Lower leg skin (tissue), 4 donors: ENCODE data around the gene C1orf167. TPM values are rescaled to one million over a fixed set of nuclear protein-coding genes. Genes with fewer than 3 reads are reported as not detected.
A peak's percentile ranks its signal among the peaks of the same experiment; 100 is the strongest.

Experiments
- DNase-seq, 2 donors: peaks; one replicate each; pipeline ENCODE4 v3.0.0-alpha.2; 2019; ENCODE audit warnings: low spot score in 2 of 2
- H3K4me3 ChIP-seq: fragments of 200-600 bp; sonication (generic); 2 replicates; pipeline ENCODE4 v1.5.1; 2017; ENCODE audit warnings: mild to moderate bottlenecking, low read depth; ENCODE audit not compliant: poor library complexity, severe bottlenecking
- CTCF ChIP-seq, 3 donors: fragments of 450-650 bp; IDR thresholded peaks; one replicate each; pipeline ENCODE4 v1.5.1; 2016; ENCODE audit warnings: antibody characterized with exemption in 3 of 3, mild to moderate bottlenecking in 3 of 3, moderate library complexity in 2 of 3
- POLR2A ChIP-seq, 2 donors: fragments of 450-650 bp; IDR thresholded peaks; one replicate each; pipeline ENCODE4 v1.6.1; 2016 to 2017; ENCODE audit warnings: antibody characterized with exemption in 2 of 2, mild to moderate bottlenecking in 1 of 2, moderate library complexity in 1 of 2
- WGBS, 2 donors: methylation state at CpG; one replicate each; pipeline ENCODE4 v1.1.5; 2018; 5-methylcytosine and 5-hydroxymethylcytosine counted together
- intact Hi-C: fragments of 100-400 bp; cut with DNase I; formaldehyde crosslinking; loops from one replicate; pipeline ENCODE4 v1.15.0; 2023; ENCODE audit warnings: low total_unique reads
- total RNA-seq, 4 donors: library from RNA; depleted of rRNA; stranded (reverse); fragments of >200 nt; gene quantifications; one replicate each; pipeline ENCODE4 v1.1.0, GENCODE V29; 2016

Gene C1orf167
- total RNA-seq, 4 donors from 2014 or later, result 1.6 to 2.8 TPM; not detected in 2

- intact Hi-C loops, result no loop called here
- H3K4me3 ChIP-seq, result no peak overlapping the region
- no peak for DNase-seq
- 87% methylated on average over 8 to 10 of the region's 11 CpGs for WGBS, 2 donors
- no peak for TF ChIP-seq CTCF (IDR thresholded peaks at IDR 0.05)
- no peak for TF ChIP-seq POLR2A (IDR thresholded peaks at IDR 0.05)
These were observed 75.9 kb downstream of the C1orf167 start for GRCh38 chr1:11837767-11838348.

- no peak overlapping the region for H3K4me3 ChIP-seq
- 61 to 63% methylated on average over 37 to 39 of the region's 40 CpGs for WGBS, 2 donors
- intact Hi-C loops, result no loop called here
- TF ChIP-seq POLR2A (IDR thresholded peaks at IDR 0.05) (no peak), CTCF (IDR thresholded peaks at IDR 0.05) (peak in 1 of 3 donors; percentile 71)
- peak; percentile 56 to 94 for DNase-seq
These were observed 76.6 kb downstream of the C1orf167 start for GRCh38 chr1:11838349-11839272.

Other genes with a start within 250 kb of the C1orf167 start
- 10 to 100 TPM in 3 of 4 donors, 1 to 10 TPM in 1; 9.1 to 19.5 (median 14.9) TPM for gene FBXO2, start 107.8 kb upstream of the C1orf167 start, total RNA-seq
- gene FBXO44, start 107.3 kb upstream of the C1orf167 start, total RNA-seq, result 10 to 100 TPM; 25.0 to 32.3 (median 27.0) TPM
- gene FBXO6, start 98.0 kb upstream of the C1orf167 start, total RNA-seq, result 10 to 100 TPM; 14.1 to 18.8 (median 16.7) TPM
- 10 to 100 TPM; 22.7 to 40.0 (median 32.5) TPM for gene MAD2L2, start 81.0 kb upstream of the C1orf167 start, total RNA-seq
- under 1 TPM in 3 of 4 donors, not detected in 1; 0.15 to 0.52 (median 0.36) TPM for gene DRAXIN, start 70.5 kb upstream of the C1orf167 start, total RNA-seq
- gene AGTRAP, start 26.1 kb upstream of the C1orf167 start, total RNA-seq, result 10 to 100 TPM; 26.3 to 62.3 (median 40.2) TPM
- gene MTHFR, start 43.8 kb downstream of the C1orf167 start, total RNA-seq, result 10 to 100 TPM; 25.9 to 41.8 (median 33.0) TPM
- 10 to 100 TPM in 2 of 4 donors, 1 to 10 TPM in 2; 7.0 to 12.4 (median 10.9) TPM for gene CLCN6, start 44.0 kb downstream of the C1orf167 start, total RNA-seq
- not detected for gene NPPA, start 85.6 kb downstream of the C1orf167 start, total RNA-seq
- gene NPPB, start 96.8 kb downstream of the C1orf167 start, total RNA-seq, result not detected
- gene KIAA2013, start 164.2 kb downstream of the C1orf167 start, total RNA-seq, result 100 to 1,000 TPM in 3 of 4 donors, 10 to 100 TPM in 1; 93.7 to 115 (median 103) TPM
- 10 to 100 TPM; 26.5 to 54.0 (median 41.3) TPM for gene PLOD1, start 172.5 kb downstream of the C1orf167 start, total RNA-seq
- gene MFN2, start 218.3 kb downstream of the C1orf167 start, total RNA-seq, result 100 to 1,000 TPM; 104 to 125 (median 111) TPM